Activated T-cell treated with anti-CD3 and anti-CD28 coated beads for 1 hour (primary cell): ENCODE results near the gene SLC39A6.
A peak's percentile ranks its signal among the peaks of the same experiment; 100 is the strongest.
"Not testable (repeated sequence)": the region's sequence is repeated elsewhere in the genome, so short reads cannot be mapped to it uniquely, and the experiment has no call there.

Experiments
- DNase-seq: peaks from one replicate; pipeline ENCODE4 v3.0.0-alpha.2; 2020; ENCODE audit warnings: low read depth

Gene SLC39A6

DNA sequence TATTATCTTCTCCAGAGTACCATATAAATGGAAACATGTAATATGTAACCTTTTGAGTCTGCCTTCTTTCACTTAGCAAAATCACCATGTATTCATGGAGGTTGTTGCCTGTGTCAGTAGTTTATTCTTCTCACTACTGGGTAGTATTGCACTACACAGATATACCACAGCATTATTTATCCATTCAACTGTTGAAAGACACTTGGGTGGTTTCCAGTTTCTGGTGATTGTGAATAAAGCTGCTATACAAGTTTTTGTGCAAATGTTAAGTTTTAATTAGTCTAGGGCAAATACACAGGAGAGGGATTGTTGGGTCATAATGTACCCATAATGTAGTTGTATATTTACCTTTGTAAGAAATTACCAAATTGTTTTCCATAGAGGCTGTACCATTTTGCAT is 32.2 kb downstream of the SLC39A6 start:
- DNase-seq = no peak

DNA sequence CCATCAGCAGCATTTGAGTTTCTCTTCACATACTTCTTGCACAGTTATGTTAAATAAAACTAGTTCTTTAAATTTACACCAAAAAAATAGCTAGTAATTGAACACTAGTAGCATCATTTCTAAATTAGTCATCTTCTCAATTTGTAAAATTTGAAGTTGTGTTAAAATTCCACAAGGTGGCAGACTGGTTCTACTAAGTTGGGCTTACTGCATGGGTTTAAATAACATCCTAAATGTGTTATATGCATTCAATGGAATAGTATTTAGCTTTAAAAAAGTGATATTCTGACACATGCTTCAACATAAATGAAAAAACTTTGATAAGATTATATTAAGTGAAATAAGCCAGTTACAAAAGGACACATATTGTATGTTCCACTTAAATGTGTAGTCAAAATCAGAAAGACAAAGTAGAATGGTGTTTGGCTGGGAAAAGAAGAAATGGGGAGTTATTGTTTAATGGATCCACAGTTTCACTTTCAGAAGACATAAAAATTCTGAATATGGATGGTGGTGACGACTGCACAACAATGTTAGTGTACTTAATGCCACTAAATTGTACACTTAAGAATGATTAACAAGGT is 33.1 kb downstream of the SLC39A6 start:
- no peak for DNase-seq

DNA sequence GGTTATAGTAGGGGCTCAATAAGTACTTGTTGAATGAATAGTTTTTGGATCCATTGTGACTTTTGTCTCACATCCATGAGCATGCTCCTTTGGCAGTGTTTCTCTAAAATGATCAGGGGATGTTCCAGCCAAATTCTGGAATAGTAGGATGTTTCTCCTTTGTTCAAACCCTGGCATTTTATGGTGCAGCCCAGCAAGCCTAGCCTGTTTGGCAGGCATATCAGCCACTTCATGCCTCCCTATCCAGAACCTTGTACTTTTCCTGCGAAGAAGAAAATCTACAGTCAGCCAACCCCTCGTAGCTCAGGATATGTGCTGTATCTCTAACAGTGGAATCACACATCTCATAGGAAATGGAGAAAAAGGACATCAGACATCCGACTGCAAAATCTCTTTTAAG is 34.7 kb downstream of the SLC39A6 start:
- no peak for DNase-seq

DNA sequence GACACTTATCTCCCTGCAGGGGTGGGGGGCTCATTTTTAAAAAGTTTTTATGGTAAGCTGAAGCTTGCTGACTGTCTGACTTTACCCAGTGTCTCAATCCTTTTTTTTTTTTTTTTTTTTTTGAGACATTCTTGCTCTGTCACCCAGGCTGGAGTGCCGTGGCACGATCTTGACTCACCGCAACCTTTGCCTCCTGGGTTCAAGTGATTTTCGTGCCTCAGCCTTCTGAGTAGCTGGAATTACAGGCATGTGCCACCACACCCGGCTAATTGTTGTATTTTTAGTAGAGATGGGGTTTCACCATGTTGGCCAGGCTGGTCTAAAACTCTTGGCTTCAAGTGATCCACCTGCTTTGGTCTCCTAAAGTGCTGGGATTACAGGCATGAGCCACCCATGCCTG is 37.0 kb downstream of the SLC39A6 start:
- DNase-seq = not testable (repeated sequence)

DNA sequence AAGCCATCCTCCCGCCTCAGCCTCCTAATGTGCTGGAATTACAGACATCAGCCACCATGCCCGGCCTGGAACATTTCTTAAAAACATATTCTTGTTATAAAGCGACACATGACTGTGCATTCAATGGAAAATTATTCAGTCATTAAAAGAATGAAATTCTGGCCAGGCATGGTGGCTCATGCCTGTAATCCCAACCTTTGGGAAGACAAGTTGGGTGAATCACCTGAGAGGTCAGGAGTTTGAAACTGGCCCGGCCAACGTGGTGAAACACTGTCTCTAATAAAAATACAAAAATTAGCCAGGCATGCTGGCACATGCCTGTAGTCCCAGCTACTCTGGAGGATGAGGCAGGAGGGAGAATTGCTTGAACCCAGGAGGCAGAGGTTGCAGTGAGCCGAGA is 40.1 kb downstream of the SLC39A6 start:
- DNase-seq = no peak

DNA sequence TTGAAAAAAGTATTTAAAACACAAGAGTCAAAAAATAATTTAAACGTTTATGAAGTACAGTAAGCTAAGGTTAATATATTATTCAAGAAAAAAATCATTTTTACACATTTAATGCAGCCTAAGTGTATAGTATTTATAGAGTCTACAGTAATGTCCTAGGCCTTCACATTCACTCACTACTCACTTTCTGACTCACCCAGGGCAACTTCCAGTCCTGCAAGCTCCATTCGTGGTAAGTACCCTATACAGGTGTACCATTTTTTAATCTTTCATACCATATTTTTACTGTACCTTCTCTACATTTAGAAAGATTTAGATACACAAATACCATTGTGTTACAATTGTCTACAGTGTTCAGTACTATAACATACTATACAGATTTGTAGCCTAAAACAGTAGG is 40.9 kb downstream of the SLC39A6 start:
- no peak for DNase-seq

DNA sequence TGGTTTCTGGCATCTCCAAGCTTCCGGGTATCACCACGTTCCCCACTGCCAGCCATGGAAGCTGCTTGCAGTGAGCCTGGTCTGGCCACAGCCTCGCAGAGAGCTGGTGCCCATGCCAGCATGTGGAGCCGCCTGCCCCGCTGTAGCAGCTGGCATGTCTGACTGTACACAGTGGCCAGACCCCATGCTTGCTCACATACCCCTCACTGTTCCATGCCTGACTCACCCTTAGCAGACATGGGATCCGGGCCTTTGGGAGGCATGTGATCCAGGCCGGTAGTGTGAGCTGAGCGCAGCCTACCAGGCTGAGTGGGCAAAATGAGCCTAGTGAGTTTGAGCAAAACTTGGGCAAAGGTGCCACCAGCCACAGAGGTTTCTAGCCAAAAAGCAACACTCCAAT is 43.0 kb downstream of the SLC39A6 start:
- DNase-seq = no peak

DNA sequence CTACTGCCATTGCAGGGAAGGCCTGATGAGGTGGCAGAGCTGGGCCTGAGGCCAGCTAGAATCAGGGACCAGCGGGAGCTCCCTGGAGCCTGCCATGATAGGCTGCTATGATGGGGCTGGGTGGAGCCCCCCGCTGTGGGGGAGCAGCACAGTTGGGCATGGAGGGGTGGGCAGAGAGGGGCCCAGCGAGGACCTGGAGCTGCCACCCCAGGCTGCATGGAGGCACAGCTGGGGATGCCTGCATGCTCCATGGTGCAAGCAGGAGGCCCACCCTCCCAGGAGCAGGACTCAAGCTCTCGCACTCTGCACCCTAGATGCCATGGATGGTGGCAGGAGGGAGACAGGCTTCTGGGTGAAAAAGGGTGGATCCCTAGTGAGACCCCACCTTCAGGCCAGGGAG is 43.9 kb downstream of the SLC39A6 start:
- DNase-seq = no peak

DNA sequence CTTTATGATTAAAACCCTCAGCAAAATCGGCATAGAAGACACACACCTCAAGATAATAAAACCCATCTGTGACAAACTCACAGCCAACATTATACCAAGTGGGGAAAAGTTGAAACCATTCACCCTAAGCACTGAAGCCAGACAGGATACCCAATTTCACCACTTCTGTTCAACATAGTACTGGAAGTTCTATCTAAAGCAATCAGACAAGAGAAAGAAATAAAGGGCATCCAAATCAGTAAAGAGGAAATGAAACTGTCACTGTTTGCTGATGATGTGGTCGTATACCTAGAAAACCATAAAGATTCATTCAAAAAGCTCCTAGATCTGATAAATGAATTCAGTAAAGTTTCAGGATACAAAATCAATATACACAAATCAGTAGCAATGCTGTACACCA is 45.4 kb downstream of the SLC39A6 start:
- DNase-seq = no peak

DNA sequence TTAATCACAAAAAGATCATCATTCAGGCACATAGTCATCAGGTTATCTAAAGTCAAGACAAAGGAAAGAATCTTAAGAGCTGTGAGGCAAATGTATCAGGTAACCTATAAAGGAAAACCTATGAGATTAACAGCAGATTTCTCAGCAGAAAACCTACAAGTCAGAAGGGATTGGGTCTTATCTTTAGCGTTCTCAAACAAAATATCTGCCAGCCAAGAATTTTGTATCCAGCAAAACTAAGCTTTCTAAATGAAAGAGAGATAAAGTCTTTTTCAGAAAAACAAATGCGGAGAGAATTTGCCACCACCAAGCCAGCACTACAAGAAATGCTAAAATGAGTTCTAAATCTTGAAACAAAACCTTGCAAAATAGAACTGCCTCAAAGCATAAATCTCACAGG is 48.0 kb downstream of the SLC39A6 start:
- not testable (repeated sequence) for DNase-seq

DNA sequence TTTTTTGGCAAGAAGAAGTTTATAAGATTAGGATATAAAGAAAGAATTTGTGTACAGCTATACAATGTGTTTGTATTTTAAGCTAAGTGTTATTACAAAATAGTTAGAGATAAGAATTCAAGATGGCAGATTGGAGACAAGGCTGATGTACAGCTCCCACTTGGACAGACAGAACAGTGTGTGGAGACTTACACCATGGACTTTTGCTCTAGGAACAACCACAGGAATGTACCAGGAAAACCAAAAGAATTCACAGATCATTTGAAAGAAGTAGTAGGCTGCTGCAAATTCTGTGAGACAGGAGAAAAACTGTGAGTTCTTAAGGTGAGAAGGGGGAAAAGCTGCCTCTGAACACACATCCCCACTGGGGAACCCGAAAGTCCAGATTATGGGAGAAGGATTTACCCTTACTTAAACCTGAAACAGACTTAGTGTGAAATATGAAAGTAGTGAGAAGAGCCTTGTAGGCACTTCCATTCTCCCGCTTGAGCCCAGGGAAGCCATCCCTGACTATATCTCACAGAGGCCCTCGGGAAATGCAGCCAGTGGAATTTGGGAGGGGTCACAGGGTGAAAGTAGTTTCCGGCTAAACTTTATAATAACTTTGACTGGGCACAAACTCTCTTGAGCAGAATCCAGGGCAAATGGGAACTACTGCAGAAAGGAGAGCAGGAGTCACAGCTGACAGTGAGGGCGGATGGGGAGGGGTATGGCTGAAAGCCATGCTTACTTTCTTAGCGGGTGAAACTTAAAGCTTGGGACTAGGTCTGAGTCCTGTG is 50.2 kb downstream of the SLC39A6 start:
- DNase-seq = no peak

DNA sequence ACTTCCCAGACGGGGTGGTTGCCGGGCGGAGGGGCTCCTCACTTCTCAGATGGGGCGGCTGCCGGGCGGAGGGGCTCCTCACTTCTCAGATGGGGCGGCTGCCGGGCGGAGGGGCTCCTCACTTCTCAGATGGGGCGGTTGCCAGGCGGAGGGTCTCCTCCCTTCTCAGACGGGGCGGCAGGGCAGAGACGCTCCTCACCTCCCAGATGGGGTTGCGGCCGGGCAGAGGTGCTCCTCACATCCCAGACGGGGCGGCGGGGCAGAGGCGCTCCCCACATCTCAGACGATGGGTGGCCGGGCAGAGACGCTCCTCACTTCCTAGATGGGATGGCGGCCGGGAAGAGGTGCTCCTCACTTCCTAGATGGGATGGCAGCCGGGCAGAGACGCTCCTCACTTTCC is 51.4 kb downstream of the SLC39A6 start:
- DNase-seq = not testable (repeated sequence)

DNA sequence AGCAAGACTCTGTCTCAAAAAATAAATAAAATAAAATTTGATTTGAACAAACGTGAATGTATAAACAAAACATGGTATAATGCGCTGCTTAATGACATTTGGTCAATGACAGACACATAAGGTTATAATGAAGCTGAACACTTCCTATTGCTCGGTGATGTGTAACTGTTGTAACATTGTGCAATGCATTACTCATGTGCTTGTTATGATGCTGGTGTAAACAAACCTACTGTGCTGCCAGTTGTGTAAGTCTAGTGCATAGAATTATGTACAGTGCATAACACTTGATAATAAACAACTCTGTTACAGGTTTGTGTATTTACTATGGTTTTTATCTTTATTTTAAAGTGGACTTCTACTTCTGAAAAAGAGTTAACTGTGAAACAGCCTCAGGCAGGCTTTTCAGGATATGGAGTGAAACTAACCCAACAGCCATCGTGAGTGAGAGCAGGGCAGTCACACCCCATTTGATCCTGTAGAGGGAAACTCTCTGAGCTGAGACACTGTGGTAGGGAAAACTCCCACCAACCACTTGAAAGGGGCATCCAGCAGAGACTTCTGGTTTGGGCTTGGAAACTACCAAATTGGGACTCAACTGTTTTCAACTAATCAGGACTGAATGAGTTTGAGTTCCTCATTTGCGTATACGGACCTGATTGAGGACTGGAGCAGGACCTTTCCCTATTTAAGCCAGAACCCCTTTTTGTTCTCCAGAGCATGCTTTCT is 53.1 kb downstream of the SLC39A6 start:
- DNase-seq = no peak

DNA sequence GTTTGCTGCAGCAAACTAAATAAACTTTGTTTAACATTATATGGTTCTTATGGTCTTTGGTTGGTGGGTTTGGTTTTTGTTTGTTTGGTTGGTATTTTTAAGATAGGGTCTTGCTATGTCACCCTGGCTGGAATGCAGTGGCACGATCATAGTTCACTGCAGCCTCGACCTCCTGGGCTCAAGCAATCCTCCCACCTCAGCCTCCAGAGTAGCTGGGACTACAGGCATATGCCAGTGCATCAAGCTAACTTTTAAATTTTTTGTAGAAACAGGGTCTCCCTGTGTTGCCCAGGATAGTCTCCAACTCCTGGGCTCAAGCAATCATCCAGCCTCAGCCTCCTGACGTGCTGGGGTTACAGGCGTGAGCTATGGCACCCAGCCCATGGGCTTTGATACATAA is 54.7 kb downstream of the SLC39A6 start:
- DNase-seq = no peak

DNA sequence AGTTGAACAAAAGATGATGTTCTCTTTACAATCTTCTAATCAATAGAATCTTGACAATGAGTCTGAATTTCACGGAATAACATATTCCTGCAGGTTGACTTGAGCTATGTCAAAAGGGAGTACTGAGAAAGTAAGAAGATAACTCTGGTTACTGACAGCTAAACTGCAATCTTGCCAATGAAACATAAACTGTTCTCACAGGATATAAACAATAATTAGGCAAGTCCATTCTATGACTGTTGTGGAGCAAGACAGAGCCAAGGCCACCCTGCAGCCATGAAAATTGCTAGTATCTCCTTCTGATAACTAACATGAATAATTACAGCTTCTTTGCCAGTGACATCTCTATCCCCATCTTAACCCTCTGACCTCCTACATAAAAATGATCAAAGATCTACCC is 55.5 kb downstream of the SLC39A6 start:
- DNase-seq = no peak

DNA sequence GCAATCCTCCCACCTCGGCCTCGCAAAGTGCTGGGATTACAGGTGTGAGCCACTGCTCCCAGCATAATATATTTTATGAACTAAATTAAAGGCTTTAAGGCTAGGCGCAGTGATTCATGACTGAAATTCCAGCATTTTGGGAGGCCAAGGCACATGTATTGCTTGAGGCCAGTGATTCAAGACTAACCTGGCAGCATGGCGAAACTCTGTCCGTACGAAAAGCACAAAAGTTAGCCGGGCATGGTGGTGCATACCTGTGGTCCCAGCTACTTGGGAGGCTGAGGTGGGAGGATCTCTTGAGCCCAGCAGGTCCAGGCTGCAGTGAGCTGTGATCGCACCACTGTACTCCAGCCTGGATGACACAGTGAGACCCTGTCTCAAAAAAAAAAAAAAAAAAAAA is 56.7 kb downstream of the SLC39A6 start:
- not testable (repeated sequence) for DNase-seq

DNA sequence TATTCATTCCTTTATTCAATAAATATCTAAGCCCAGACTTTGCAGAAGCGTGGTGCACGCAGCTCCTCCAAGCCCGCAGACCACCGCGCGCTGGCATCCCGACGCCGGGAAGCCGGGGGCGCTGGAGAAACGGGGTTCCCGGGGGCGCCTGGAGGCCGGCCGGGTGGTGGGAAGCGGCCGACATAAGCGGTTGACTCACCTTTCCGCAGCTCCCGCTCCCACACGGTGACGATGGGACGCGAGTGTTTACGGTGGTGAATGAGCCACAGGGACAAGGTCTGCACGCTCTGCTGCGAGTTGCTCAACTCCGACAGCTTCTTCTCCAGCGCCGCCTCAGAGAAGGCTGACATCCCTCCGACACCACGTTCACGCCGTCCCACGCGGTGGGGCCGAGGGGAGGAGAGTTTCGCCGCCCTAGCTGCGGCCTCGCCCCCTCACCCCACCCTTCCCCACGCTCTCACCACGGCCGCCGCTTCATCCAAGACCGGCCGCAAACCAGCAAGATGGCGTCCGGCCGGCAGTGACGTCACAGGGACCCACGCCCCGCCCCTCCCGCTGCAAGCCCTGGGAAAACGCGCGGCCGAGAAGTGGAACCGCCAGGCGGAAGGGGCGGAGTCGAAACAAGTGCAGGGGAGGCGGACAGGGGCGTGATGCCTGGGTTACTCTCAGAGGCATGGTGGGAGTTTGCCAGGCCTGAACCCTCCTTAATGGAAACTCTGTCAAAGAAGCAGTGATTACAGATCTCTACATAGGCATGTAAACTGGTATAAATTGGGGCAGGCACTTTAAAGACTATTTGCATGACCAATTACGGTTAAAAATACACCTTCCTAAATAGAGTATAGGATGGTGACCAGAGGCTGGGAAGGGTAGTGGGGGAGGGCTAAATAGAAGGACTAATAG is 61.8 kb downstream of the SLC39A6 start, which contains the start of gene RPRD1A:
RPRD1A (minus strand) TSS at position 505 of the 903 bp plus-strand sequence; CDS start at position 350, 155 bp downstream.
- DNase-seq = peak; percentile 96

DNA sequence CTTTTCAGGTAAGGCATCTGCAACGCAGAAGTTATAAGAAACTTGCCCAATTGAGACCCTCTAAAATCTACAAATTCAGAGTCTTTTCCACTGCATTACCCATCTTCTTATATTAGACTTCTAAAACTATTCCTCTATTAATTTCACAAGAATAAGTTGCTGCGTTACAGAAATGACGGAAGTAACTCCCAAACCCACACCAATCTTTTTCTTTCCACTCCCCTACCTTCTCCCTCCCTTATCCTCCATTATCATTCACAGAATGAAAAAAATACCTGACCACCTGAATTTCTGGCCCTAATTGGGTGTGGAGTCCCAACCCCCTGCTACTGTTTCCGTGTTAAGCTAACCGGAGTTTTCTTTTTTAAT is 62.5 kb downstream of the SLC39A6 start:
- DNase-seq = no peak

DNA sequence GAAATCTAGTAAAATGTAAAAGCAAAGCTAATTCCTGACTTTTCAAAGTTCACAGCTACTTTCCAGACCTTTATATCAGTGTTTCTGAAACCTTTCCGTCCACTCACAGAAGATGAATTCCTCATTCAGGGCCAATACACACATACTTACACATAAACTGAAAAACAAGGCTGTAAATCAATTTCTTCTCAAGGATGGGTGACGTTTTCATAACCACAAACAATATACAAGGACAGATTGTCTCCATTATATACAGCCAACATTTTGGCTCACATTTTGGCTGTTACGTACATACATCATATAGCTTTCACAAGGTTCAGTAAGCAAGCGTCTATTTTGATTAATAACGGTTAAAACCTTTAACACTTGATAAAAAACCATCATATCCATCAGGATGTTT is 63.1 kb downstream of the SLC39A6 start:
- no peak for DNase-seq

DNA sequence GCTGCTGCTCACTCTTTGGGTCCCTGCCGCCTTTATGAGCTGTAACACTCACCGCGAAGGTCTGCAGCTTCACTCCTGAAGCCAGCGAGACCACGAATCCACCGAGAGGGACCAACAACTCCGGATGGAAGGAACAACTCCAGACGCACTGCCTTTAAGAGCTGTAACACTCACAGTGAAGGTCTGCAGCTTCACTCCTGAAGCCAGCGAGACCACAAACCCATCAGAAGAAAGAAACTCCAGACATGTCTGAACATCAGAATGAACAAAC is 64.4 kb downstream of the SLC39A6 start:
- not testable (repeated sequence) for DNase-seq

DNA sequence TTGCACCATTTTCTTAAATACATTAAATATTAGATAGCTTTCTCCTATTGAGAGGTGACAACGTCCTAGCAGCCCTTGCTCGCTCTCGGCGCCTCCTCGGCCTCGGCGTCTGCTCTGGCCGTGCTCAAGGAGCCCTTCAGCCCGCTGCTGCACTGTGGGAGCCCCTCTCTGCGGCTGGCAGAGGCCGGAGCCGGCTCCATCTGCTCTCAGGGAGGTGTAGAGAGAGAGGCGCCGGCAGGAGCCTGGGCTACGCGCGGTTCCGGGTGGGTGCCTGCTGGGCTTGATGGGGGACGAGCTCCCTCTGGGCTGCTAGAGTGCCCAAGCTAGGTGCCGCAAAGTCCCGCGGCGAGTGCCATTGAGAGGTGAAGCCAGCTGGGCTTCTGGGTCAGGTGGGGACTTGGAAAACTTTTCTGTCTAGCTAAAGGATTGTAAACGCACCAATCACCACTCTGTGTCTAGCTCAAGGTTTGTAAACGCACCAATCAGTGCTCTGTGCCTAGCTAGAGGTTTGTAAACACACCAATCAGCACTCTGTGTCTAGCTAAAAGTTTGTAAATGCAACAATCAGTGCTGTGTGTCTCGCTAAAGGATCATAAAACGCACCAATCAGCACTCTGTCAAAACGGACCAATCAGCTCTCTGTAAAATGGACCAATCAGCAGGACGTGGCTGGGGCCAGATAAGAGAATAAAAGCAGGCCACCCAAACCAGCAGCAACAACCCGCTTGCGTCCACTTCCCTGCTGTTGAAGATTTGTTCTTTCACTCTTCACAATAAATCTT is 64.9 kb downstream of the SLC39A6 start:
- DNase-seq = no peak

DNA sequence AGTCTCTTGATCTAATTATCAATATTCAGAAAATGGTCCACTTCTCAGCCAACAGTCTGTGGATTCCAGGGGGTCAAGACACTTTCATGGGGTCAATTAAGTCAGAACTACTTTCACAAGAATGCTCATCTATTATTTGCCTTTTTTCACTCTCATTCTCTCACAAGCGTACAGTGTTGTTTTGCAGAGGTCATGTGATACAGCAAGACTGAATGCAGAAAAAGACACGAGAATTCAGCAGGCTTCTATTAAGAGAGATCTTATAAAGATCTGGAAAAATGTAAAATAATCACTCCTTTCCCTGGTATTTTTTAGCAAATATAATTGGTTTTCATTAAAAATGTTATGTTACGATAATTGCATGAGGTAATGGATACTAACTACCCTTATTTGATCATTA is 70.5 kb downstream of the SLC39A6 start:
- no peak for DNase-seq
